Peyer's patch (tissue), 4 donors: ENCODE data around the gene APLN. TPM values are rescaled to one million over a fixed set of nuclear protein-coding genes. Genes with fewer than 3 reads are reported as not detected.

ENCODE experiments used
- DNase-seq, 3 donors: peaks; one replicate each; pipeline ENCODE4 v3.0.0-alpha.2; 2017 to 2019
- H3K27ac ChIP-seq, 4 donors: fragments of 200-600 bp; sonication (generic); one replicate each; pipeline ENCODE4 v1.5.1; 2016 to 2019
- H3K27me3 ChIP-seq, 2 donors: fragments of 200-600 bp; sonication (generic); one replicate each; pipeline ENCODE4 v1.5.1; 2019
- H3K36me3 ChIP-seq, 3 donors: fragments of 200-600 bp; sonication (generic); one replicate each; pipeline ENCODE4 v1.5.1; 2016 to 2019
- H3K4me1 ChIP-seq, 4 donors: fragments of 200-600 bp; sonication (generic); one replicate each; pipeline ENCODE4 v1.5.1; 2016 to 2019
- H3K4me3 ChIP-seq, 4 donors: fragments of 200-600 bp; sonication (generic); 1 replicate in 3 of 4; 2 replicates in 1 of 4; pipeline ENCODE4 v1.5.1; 2016 to 2019; ENCODE audit warnings: mild to moderate bottlenecking in 1 of 4
- H3K9me3 ChIP-seq, 4 donors: fragments of 200-600 bp; sonication (generic); one replicate each; pipeline ENCODE4 v1.5.1; 2016 to 2019; ENCODE audit warnings: mild to moderate bottlenecking in 1 of 4
- POLR2A ChIP-seq, 2 donors: fragments of 450-650 bp; IDR thresholded peaks; one replicate each; pipeline ENCODE4 v1.5.1; 2017; ENCODE audit warnings: antibody characterized with exemption in 2 of 2, mild to moderate bottlenecking in 2 of 2, moderate library complexity in 2 of 2
- total RNA-seq, 4 donors: library from RNA; depleted of rRNA; stranded (reverse); fragments of >200 nt; gene quantifications; one replicate each; pipeline ENCODE4 v1.1.0, GENCODE V29; 2016
- TF ChIP-seq, protein P1 (sequence below), 6 experiments: fragments of 450-650 bp in 4 of 6; fragments of 200-600 bp in 2 of 6; sonication (generic) in 1 of 6; IDR thresholded peaks; one replicate each; pipeline ENCODE4 v1.5.1; 2017 to 2019; ENCODE audit warnings: antibody characterized with exemption in 6 of 6, mild to moderate bottlenecking in 3 of 6, moderate library complexity in 1 of 6

Gene APLN
- total RNA-seq, 4 donors from 2014 or later, result 0.27 to 0.35 TPM; not detected in 2

- no peaks in the 10 kb centered on the region for H3K27me3 ChIP-seq
- H3K36me3 ChIP-seq, result no peaks in the 10 kb centered on the region
- H3K4me3 ChIP-seq, result no peak overlapping the region
Measured at GRCh38 chrX:129679901-129680300, 25.1 kb upstream of the APLN start.

GRCh38 chrX:129678614-129679195 is 23.9 kb upstream of the APLN start:
- Histone ChIP-seq H3K4me3 (peak overlapping the region; percentile 31 to 50 (median 38)), H3K27me3 (no peaks in the 10 kb centered on the region), H3K9me3 (no peaks in the 10 kb centered on the region), H3K27ac (peak overlapping the region; percentile 68 to 87 (median 78)), H3K36me3 (no peaks in the 10 kb centered on the region), H3K4me1 (peaks cover 0 to 7% (median 0%) of the 10 kb centered on the region in 4 donors)
- TF ChIP-seq POLR2A (IDR thresholded peaks at IDR 0.05), result no peak
- TF ChIP-seq, protein P1, sequence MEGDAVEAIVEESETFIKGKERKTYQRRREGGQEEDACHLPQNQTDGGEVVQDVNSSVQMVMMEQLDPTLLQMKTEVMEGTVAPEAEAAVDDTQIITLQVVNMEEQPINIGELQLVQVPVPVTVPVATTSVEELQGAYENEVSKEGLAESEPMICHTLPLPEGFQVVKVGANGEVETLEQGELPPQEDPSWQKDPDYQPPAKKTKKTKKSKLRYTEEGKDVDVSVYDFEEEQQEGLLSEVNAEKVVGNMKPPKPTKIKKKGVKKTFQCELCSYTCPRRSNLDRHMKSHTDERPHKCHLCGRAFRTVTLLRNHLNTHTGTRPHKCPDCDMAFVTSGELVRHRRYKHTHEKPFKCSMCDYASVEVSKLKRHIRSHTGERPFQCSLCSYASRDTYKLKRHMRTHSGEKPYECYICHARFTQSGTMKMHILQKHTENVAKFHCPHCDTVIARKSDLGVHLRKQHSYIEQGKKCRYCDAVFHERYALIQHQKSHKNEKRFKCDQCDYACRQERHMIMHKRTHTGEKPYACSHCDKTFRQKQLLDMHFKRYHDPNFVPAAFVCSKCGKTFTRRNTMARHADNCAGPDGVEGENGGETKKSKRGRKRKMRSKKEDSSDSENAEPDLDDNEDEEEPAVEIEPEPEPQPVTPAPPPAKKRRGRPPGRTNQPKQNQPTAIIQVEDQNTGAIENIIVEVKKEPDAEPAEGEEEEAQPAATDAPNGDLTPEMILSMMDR (IDR thresholded peaks at IDR 0.05), result no peak
- peak; percentile 26 to 59 (median 54) for DNase-seq

More at GRCh38 chrX:129679901-129680300, 25.1 kb upstream of the APLN start:
- H3K27ac ChIP-seq, result no peak overlapping the region
- H3K9me3 ChIP-seq, result no peaks in the 10 kb centered on the region
- no peak for DNase-seq
- peaks cover 0 to 7% (median 0%) of the 10 kb centered on the region in 4 donors for H3K4me1 ChIP-seq
- TF ChIP-seq, protein P1 (IDR thresholded peaks at IDR 0.05), result no peak
- no peak for TF ChIP-seq POLR2A (IDR thresholded peaks at IDR 0.05)

DNA sequence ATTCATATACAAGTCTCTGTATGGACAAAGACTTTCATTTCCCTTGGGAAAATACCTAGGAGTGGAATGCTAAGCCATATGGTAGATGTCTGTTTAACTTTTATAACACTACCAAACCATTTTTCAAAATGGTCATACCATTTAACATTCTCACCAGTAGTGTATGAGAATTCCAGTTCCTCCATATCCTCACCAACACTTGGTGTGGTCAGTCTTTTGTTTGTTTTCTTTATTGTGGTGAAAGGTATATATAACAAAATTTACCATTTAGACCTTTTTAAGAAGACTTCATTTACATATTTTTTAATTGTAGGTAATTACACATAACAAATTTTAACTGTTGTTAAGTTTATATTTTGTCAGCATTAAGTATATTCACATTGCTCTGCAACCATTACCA is 12.7 kb upstream of the APLN start:
- no peak for DNase-seq
- Histone ChIP-seq H3K27ac (no peak overlapping the region), H3K27me3 (no peaks in the 10 kb centered on the region), H3K4me3 (no peak overlapping the region), H3K36me3 (no peaks in the 10 kb centered on the region), H3K9me3 (no peaks in the 10 kb centered on the region), H3K4me1 (no peaks in the 10 kb centered on the region)
- TF ChIP-seq, protein P1 (IDR thresholded peaks at IDR 0.05), result no peak
- TF ChIP-seq POLR2A (IDR thresholded peaks at IDR 0.05), result no peak

GRCh38 chrX:129665916-129666644 is 11.3 kb upstream of the APLN start:
- TF ChIP-seq, protein P1 (IDR thresholded peaks at IDR 0.05), result no peak
- TF ChIP-seq POLR2A (IDR thresholded peaks at IDR 0.05), result no peak
- no peaks in the 10 kb centered on the region for H3K9me3 ChIP-seq
- DNase-seq, result no peak
- H3K4me3 ChIP-seq, result no peak overlapping the region
- no peaks in the 10 kb centered on the region for H3K4me1 ChIP-seq
- no peak overlapping the region for H3K27ac ChIP-seq
- no peaks in the 10 kb centered on the region for H3K36me3 ChIP-seq
- no peaks in the 10 kb centered on the region for H3K27me3 ChIP-seq

- H3K27ac ChIP-seq, result no peak overlapping the region
- H3K36me3 ChIP-seq, result no peaks in the 10 kb centered on the region
- H3K9me3 ChIP-seq, result no peaks in the 10 kb centered on the region
- no peaks in the 10 kb centered on the region for H3K4me1 ChIP-seq
- H3K4me3 ChIP-seq, result no peak overlapping the region
- no peak for TF ChIP-seq POLR2A (IDR thresholded peaks at IDR 0.05)
- TF ChIP-seq, protein P1 (IDR thresholded peaks at IDR 0.05), result no peak
- no peaks in the 10 kb centered on the region for H3K27me3 ChIP-seq
- DNase-seq, result no peak
Measured at GRCh38 chrX:129663171-129663570, 8.4 kb upstream of the APLN start.
